Left ventricle myocardium inferior (tissue), 1 donor: ENCODE data around the gene SLC25A34. TPM values are rescaled to one million over a fixed set of nuclear protein-coding genes. Genes with fewer than 3 reads are reported as not detected.

Experiments used
- DNase-seq: peaks from one replicate; pipeline ENCODE4 v3.0.0-alpha.2; 2020
- H3K27ac ChIP-seq: fragments of 200-600 bp; replicated peaks from 2 replicates; pipeline ENCODE4 v1.8.0; 2021
- H3K27me3 ChIP-seq: fragments of 200-600 bp; 2 replicates; pipeline ENCODE4 v1.8.0; 2021; ENCODE audit warnings: low read depth
- H3K36me3 ChIP-seq: fragments of 200-600 bp; 2 replicates; pipeline ENCODE4 v1.8.0; 2021
- H3K4me1 ChIP-seq: fragments of 200-600 bp; 2 replicates; pipeline ENCODE4 v1.8.0; 2021
- H3K4me3 ChIP-seq: fragments of 200-600 bp; 2 replicates; pipeline ENCODE4 v1.8.0; 2021; ENCODE audit warnings: mild to moderate bottlenecking, moderate library complexity
- H3K9me3 ChIP-seq: fragments of 200-600 bp; replicated peaks from 2 replicates; pipeline ENCODE4 v1.8.0; 2021
- CTCF ChIP-seq: fragments of 200-600 bp; IDR thresholded peaks from 2 replicates; pipeline ENCODE4 v1.8.0; 2021; ENCODE audit warnings: antibody characterized with exemption, mild to moderate bottlenecking, borderline replicate concordance
- intact Hi-C: fragments of 100-400 bp; cut with micrococcal nuclease; formaldehyde crosslinking; loops from one replicate; pipeline ENCODE4 v1.11.0; 2022
- long read RNA-seq: library from polyadenylated mRNA; unstranded; transcript quantifications from one replicate; pipeline ENCODE4 v2.0.0, GENCODE V29; 2021
- total RNA-seq: library from RNA; stranded (reverse); fragmentation: NEBNext Ultra II Directional; extraction: Animal tissue kit (Norgen Biotek cat#: 25700); gene quantifications from one replicate; pipeline ENCODE4 v1.2.1, GENCODE V29; 2021
- donor health status: DM: no; HTN: yes; CAD: no; lungs with severe emphysema.

SLC25A34 gene
- total RNA-seq, result 34.0 TPM
- long read RNA-seq, transcript SLC25A34-201 (5 exons, 2,986 nt), result major isoform, 108 of 205 reads
- long read RNA-seq, partial matches to known transcripts, result 18 of 205 reads
- long read RNA-seq, other reads (novel, unspliced or antisense), result 79 of 205 reads

GRCh38 chr1:15736038-15736891, at the start of gene SLC25A34:
Gene SLC25A34 (plus strand): TSS chr1:15736258. CDS start chr1:15736486, 228 bp downstream.
- no peaks in the 10 kb centered on the region for H3K27me3 ChIP-seq
- peaks cover 57% of the 10 kb centered on the region for H3K4me1 ChIP-seq
- no peaks in the 10 kb centered on the region for H3K9me3 ChIP-seq
- intact Hi-C loops, result no loop called here
- DNase-seq, result peak; percentile 83
- no peak for TF ChIP-seq CTCF
- H3K36me3 ChIP-seq, result peaks cover 37% of the 10 kb centered on the region
- H3K4me3 ChIP-seq, result peak within 1 kb of the TSS; percentile 64
- H3K27ac ChIP-seq, result peak within 1 kb of the TSS; percentile 95

DNA sequence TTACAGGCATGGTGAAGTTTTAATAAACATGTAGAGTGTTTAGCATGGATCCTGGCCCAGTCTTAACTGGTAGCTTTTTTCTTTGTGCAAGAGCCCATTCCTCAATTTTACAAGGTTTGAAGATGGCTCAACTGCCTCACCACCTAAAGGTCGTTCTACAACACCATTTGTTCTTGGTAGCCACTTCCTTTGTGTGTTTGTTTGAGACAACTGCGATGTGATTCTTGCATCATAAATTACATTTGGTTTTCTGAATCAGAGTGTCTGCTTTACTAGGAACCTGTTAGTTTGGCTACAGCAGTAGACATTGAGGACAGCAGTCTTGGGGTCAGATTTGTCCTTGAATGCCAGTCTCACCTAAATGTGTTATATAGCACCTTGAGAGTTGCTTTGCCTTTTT, 48.6 kb upstream of the SLC25A34 start:
- no peaks in the 10 kb centered on the region for H3K27me3 ChIP-seq
- no peaks in the 10 kb centered on the region for H3K9me3 ChIP-seq
- TF ChIP-seq CTCF, result no peak
- no peak overlapping the region for H3K4me3 ChIP-seq
- DNase-seq, result no peak
- no peak overlapping the region for H3K27ac ChIP-seq
- H3K4me1 ChIP-seq, result peaks cover 74% of the 10 kb centered on the region
- intact Hi-C loops, result no loop called here
- H3K36me3 ChIP-seq, result no peaks in the 10 kb centered on the region

GRCh38 chr1:15690317-15690716, 45.7 kb upstream of the SLC25A34 start:
- intact Hi-C loops, result no loop called here
- peaks cover 3% of the 10 kb centered on the region for H3K36me3 ChIP-seq
- H3K4me3 ChIP-seq, result no peak overlapping the region
- DNase-seq, result no peak
- H3K27ac ChIP-seq, result peak overlapping the region; percentile 67
- no peak for TF ChIP-seq CTCF
- H3K9me3 ChIP-seq, result no peaks in the 10 kb centered on the region
- no peaks in the 10 kb centered on the region for H3K27me3 ChIP-seq
- peaks cover 70% of the 10 kb centered on the region for H3K4me1 ChIP-seq

GRCh38 chr1:15691434-15692032, 44.5 kb upstream of the SLC25A34 start:
- intact Hi-C loops, result no loop called here
- no peaks in the 10 kb centered on the region for H3K27me3 ChIP-seq
- peak overlapping the region; percentile 67 for H3K27ac ChIP-seq
- peaks cover 62% of the 10 kb centered on the region for H3K4me1 ChIP-seq
- no peaks in the 10 kb centered on the region for H3K9me3 ChIP-seq
- H3K4me3 ChIP-seq, result no peak overlapping the region
- no peak for TF ChIP-seq CTCF
- DNase-seq, result peak; percentile 59
- peaks cover 3% of the 10 kb centered on the region for H3K36me3 ChIP-seq

DNA sequence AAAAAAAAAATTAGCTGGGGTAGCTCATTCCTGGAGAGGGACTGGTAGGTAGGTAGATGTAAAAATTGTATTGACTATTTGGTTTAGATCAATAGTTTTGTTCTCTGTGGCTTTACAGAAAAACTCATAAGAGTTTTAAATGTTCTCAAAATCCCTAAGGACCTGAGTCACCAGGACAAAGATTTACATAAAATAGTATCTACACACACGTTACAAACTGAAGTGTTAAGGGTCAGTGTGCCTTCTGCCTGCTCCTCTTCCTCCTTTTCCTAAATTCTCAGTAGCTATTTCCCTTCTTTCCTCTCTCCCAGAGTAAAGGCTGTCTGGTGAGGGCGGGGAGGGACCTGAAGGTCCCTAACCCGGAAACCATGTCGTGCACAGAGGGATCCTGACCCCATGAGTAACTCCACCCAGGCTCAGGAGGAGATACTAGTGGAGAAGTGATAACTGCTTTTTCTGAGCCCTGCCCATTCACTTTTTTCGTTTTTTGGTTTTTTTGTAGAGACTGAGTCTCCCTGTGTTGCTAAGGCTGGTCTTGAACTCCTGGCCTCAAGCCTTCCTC, 43.9 kb upstream of the SLC25A34 start:
- no peaks in the 10 kb centered on the region for H3K9me3 ChIP-seq
- no peak for TF ChIP-seq CTCF
- no peak for DNase-seq
- intact Hi-C loops, result no loop called here
- H3K27me3 ChIP-seq, result no peaks in the 10 kb centered on the region
- peaks cover 62% of the 10 kb centered on the region for H3K4me1 ChIP-seq
- H3K4me3 ChIP-seq, result no peak overlapping the region
- H3K27ac ChIP-seq, result peak overlapping the region; percentile 67
- H3K36me3 ChIP-seq, result peaks cover 3% of the 10 kb centered on the region
